ENCODE measurements around the gene SENP5. TPM values are rescaled to one million over a fixed set of nuclear protein-coding genes. Genes with fewer than 3 reads are reported as not detected.

Gene SENP5
- total RNA-seq, 1 experiment from 2014 or later: 52.3 TPM

GRCh38 chr3:196927571-196928453, 60.1 kb downstream of the SENP5 start:
- H3K27me3 ChIP-seq (ENCODE audit: insufficient read depth, low read depth): no peaks in the 10 kb centered on the region
- CTCF ChIA-PET: interaction anchor here (0.7 kb wide), 1 partner anchor 260 kb away, joined by 13 read pairs; no protein-coding TSS in a partner anchor
- H3K36me3 ChIP-seq (ENCODE audit: low read depth): peaks cover 32% of the 10 kb centered on the region; the same call in 1 of the 2 replicates
- H3K4me1 ChIP-seq (replicated peaks; ENCODE audit: insufficient read depth): no peaks in the 10 kb centered on the region
- no TSS peak for BruUV-seq (replicated peaks)
- H3K4me2 ChIP-seq: no peak overlapping the region
- H2AFZ ChIP-seq: no peak overlapping the region
- H3K79me2 ChIP-seq (ENCODE audit: low read depth): no peaks in the 10 kb centered on the region
- POLR2A ChIA-PET (ENCODE audit: unreplicated experiment): interaction anchor here (0.5 kb wide), 1 partner anchor 166 kb away, joined by 3 read pairs; no protein-coding TSS in a partner anchor
- no peak overlapping the region for H3K4me3 ChIP-seq
- H3F3A ChIP-seq (ENCODE audit: insufficient read depth, low read depth): peaks cover 21% of the 10 kb centered on the region; the same call in 1 of the 2 replicates
- H3K27ac ChIP-seq: no peak overlapping the region
- TF ChIP-seq CTCF (conservative IDR thresholded peaks at IDR 0.05): no peak
- no peaks in the 10 kb centered on the region for H3K9me2 ChIP-seq (ENCODE audit: insufficient read depth)
- H3K9me3 ChIP-seq (ENCODE audit: insufficient read depth, low read depth): no peaks in the 10 kb centered on the region
- DNase-seq: no peak
- no peaks in the 10 kb centered on the region for H4K20me1 ChIP-seq (ENCODE audit: insufficient read depth)
- intact Hi-C loops (cut with micrococcal nuclease; ENCODE audit: unreplicated experiment): no loop called here

GRCh38 chr3:196931157-196931556, 63.4 kb downstream of the SENP5 start:
- no peaks in the 10 kb centered on the region for H3K9me3 ChIP-seq (ENCODE audit: insufficient read depth, low read depth)
- CTCF ChIA-PET: no interaction called here
- H3K36me3 ChIP-seq (ENCODE audit: low read depth): peaks cover 40% of the 10 kb centered on the region

More at GRCh38 chr3:196931157-196931556, 63.4 kb downstream of the SENP5 start:
- Histone ChIP-seq H3K4me1 (replicated peaks; ENCODE audit: insufficient read depth) (no peaks in the 10 kb centered on the region), H3K4me2 (no peak overlapping the region), H3F3A (ENCODE audit: insufficient read depth, low read depth) (peaks cover 52% of the 10 kb centered on the region; the same call in 1 of the 2 replicates), H3K27ac (no peak overlapping the region), H3K4me3 (no peak overlapping the region), H3K79me2 (ENCODE audit: low read depth) (no peaks in the 10 kb centered on the region), H3K9me2 (ENCODE audit: insufficient read depth) (no peaks in the 10 kb centered on the region), H2AFZ (no peak overlapping the region), H3K27me3 (ENCODE audit: insufficient read depth, low read depth) (no peaks in the 10 kb centered on the region), H4K20me1 (ENCODE audit: insufficient read depth) (0 out of 2 replicates have a peak, but pooled peaks cover 3% of the 10 kb centered on the region)
- BruUV-seq (replicated peaks): no TSS peak
- intact Hi-C loops (cut with micrococcal nuclease; ENCODE audit: unreplicated experiment): no loop called here
- TF ChIP-seq CTCF (conservative IDR thresholded peaks at IDR 0.05) (no peak), EZH2 (IDR thresholded peaks at IDR 0.05; ENCODE audit: low read depth) (no peak)
- no peak for DNase-seq
- POLR2A ChIA-PET (ENCODE audit: unreplicated experiment): no interaction called here
